Endothelial cell of umbilical vein (primary cell): ENCODE results near the gene TRPV2. TPM values are rescaled to one million over a fixed set of nuclear protein-coding genes. Genes with fewer than 3 reads are reported as not detected.

Source experiments
- BruUV-seq: library from RNA; stranded (reverse); fragments of 400-500 nt; replicated peaks from 2 replicates; lab custom pipeline; 2021; lab: Mats Ljungman, UMichigan
- CTCF ChIA-PET: fragments of 300-600, 350-600 bp; sonication (Branson Sonifier 250); formaldehyde crosslinking; loops from one replicate; lab custom pipeline; 2021; ENCODE audit warnings: antibody characterized with exemption, inconsistent platforms; lab: Charles Lee
- POLR2A ChIA-PET: fragments of 300-600, 350-600 bp; sonication (Branson Sonifier 250); formaldehyde crosslinking; loops from one replicate; lab custom pipeline; 2021; ENCODE audit warnings: antibody characterized with exemption, inconsistent platforms; lab: Charles Lee
- DNase-seq: peaks from one replicate; pipeline ENCODE4 v3.0.0-alpha.2; 2011; ENCODE audit warnings: low read depth, low spot score
- FAIRE-seq: peaks from 2 replicates; lab custom pipeline; 2011; peaks lifted over from hg19 to GRCh38; lab: Jason Lieb, UNC
- H2AFZ ChIP-seq: 2 replicates; pipeline ENCODE4 v1.6.0; 2012; ENCODE audit warnings: low read depth, low read length, control low read depth, inconsistent platforms
- H3K27ac ChIP-seq: 2 replicates; pipeline ENCODE4 v1.5.1; 2011; ENCODE audit warnings: low read depth, mild to moderate bottlenecking, control low read depth, low read length, moderate library complexity; ENCODE audit not compliant: insufficient read depth
- H3K27me3 ChIP-seq, 2 experiments: 2 replicates each; pipeline versions ENCODE4 v1.6.0 to v1.6.1; 2011; ENCODE audit warnings: low read length in 2 of 2, mixed read lengths in 1 of 2; ENCODE audit not compliant: control insufficient read depth in 2 of 2, insufficient read depth in 2 of 2
- H3K36me3 ChIP-seq, 2 experiments: 2 replicates in 1 of 2; 3 replicates in 1 of 2; pipeline ENCODE4 v1.5.1; 2011; ENCODE audit warnings: low read length in 2 of 2, mild to moderate bottlenecking in 1 of 2, moderate library complexity in 1 of 2; ENCODE audit not compliant: control insufficient read depth in 2 of 2, insufficient read depth in 2 of 2; ENCODE audit errors: extremely low read depth in 1 of 2
- H3K4me1 ChIP-seq: 3 replicates; pipeline ENCODE4 v1.5.1; 2011; ENCODE audit warnings: mild to moderate bottlenecking, low read length; ENCODE audit not compliant: control insufficient read depth, insufficient read depth; ENCODE audit errors: extremely low read depth
- H3K4me2 ChIP-seq: 2 replicates; pipeline ENCODE4 v1.6.1; 2011; ENCODE audit warnings: low read length, control low read depth, mixed read lengths; ENCODE audit not compliant: insufficient read depth
- H3K4me3 ChIP-seq, 3 experiments: fragments of 200-600 bp in 1 of 3; sonication (generic), shearing (Covaris generic) in 1 of 3; replicated peaks in 1 of 3; 2 replicates each; pipeline ENCODE4 v1.5.1; 2011 to 2016; ENCODE audit warnings: control low read depth in 3 of 3, low read length in 3 of 3, mild to moderate bottlenecking in 2 of 3, inconsistent platforms in 1 of 3, low read depth in 1 of 3, moderate library complexity in 1 of 3; ENCODE audit not compliant: insufficient read depth in 1 of 3
- H3K79me2 ChIP-seq: 2 replicates; pipeline ENCODE4 v1.6.0; 2012; ENCODE audit warnings: low read length, inconsistent platforms; ENCODE audit not compliant: control insufficient read depth, insufficient read depth
- H3K9ac ChIP-seq: replicated peaks from 2 replicates; pipeline ENCODE3; 2011; ENCODE audit warnings: low read length, control low read depth; ENCODE audit not compliant: insufficient read depth; ENCODE audit errors: extremely low read depth
- H3K9me1 ChIP-seq: replicated peaks from 3 replicates; pipeline ENCODE4 v1.6.0; 2011; ENCODE audit warnings: mild to moderate bottlenecking, low read length; ENCODE audit not compliant: control insufficient read depth, insufficient read depth; ENCODE audit errors: extremely low read depth
- H3K9me3 ChIP-seq: replicated peaks from 2 replicates; pipeline ENCODE4 v1.5.1; 2012; ENCODE audit warnings: low read length, inconsistent platforms; ENCODE audit not compliant: control insufficient read depth, insufficient read depth
- H4K20me1 ChIP-seq: replicated peaks from 2 replicates; pipeline ENCODE3; 2011; ENCODE audit warnings: mild to moderate bottlenecking, low read length; ENCODE audit not compliant: control insufficient read depth, insufficient read depth; ENCODE audit errors: extremely low read depth
- EZH2 ChIP-seq: IDR thresholded peaks from 2 replicates; pipeline ENCODE4 v1.6.1; 2012; ENCODE audit warnings: borderline replicate concordance, low read depth, mild to moderate bottlenecking, moderate library complexity, low read length, inconsistent platforms; ENCODE audit not compliant: severe bottlenecking
- FOS ChIP-seq: IDR thresholded peaks from 2 replicates; pipeline ENCODE4 v1.6.1; 2011; ENCODE audit warnings: mild to moderate bottlenecking, low read length, moderate library complexity, borderline replicate concordance; ENCODE audit not compliant: insufficient read depth
- GATA2 ChIP-seq: IDR thresholded peaks from 2 replicates; pipeline ENCODE4 v1.7.0; 2011; ENCODE audit warnings: low read depth, mild to moderate bottlenecking, moderate library complexity, mixed read lengths, low read length; ENCODE audit not compliant: insufficient read length, insufficient read depth
- JUN ChIP-seq: IDR thresholded peaks from 2 replicates; pipeline ENCODE4 v1.6.1; 2011; ENCODE audit warnings: borderline replicate concordance, low read depth; ENCODE audit not compliant: insufficient read length, insufficient read depth
- MYC ChIP-seq: IDR thresholded peaks from one replicate; pipeline ENCODE4 v1.6.1; 2011; ENCODE audit warnings: mild to moderate bottlenecking, low read depth, low read length
- POLR2A ChIP-seq: IDR thresholded peaks from 2 replicates; pipeline ENCODE4 v1.6.1; 2012; ENCODE audit warnings: low read depth, mild to moderate bottlenecking, control low read depth, low read length
- POLR2AphosphoS5 ChIP-seq: IDR thresholded peaks from 2 replicates; pipeline ENCODE4 v1.6.1; 2012; ENCODE audit warnings: low read depth, mild to moderate bottlenecking, control low read depth, low read length, moderate library complexity; ENCODE audit not compliant: insufficient read depth
- dilution Hi-C: fragments of 300-500 bp; cut with MboI; formaldehyde crosslinking; loops from one replicate; pipeline ENCODE4 v1.15.0; 2019; ENCODE audit warnings: low sequenced_read_pairs; ENCODE audit not compliant: extremely low pct_ligation_motif_present
- intact Hi-C: fragments of 100-400 bp; cut with micrococcal nuclease; formaldehyde crosslinking; loops from one replicate; pipeline ENCODE4 v1.10.0; 2022
- polyA plus RNA-seq, 4 experiments: library from polyadenylated mRNA; depleted of rRNA in 3 of 4; stranded (reverse) in 3 of 4; unstranded in 1 of 4; fragments of >200 nt; gene quantifications; 2 replicates each; pipeline versions ENCODE4 v1.2.1 to v1.2.3, GENCODE V29; 2011 to 2012; ENCODE audit warnings: missing spikeins in 1 of 4
- total RNA-seq: library from RNA; stranded (reverse); gene quantifications from 2 replicates; pipeline ENCODE4 v1.2.3, GENCODE V29; 2021
- TF ChIP-seq, protein P1 (sequence below), 2 donors: IDR thresholded peaks; 1 replicate in 1 of 2; 2 replicates in 1 of 2; pipeline ENCODE4 v1.5.1; 2011; ENCODE audit warnings: low read length in 2 of 2, mild to moderate bottlenecking in 2 of 2, moderate library complexity in 2 of 2, control low read depth in 1 of 2, inconsistent platforms in 1 of 2, low read depth in 1 of 2; ENCODE audit not compliant: insufficient read depth in 1 of 2; ENCODE audit errors: extremely low read depth in 1 of 2
- TF ChIP-seq, protein P2 (sequence below): IDR thresholded peaks from 2 replicates; pipeline ENCODE4 v1.6.1; 2011; ENCODE audit not compliant: insufficient read depth, insufficient read length

The TRPV2 gene
- total and polyA plus RNA-seq, 2 donors (not counting 3 experiments of a cell fraction or from before 2014, with no cell fraction given) = 4.2 to 10.6 TPM

DNA sequence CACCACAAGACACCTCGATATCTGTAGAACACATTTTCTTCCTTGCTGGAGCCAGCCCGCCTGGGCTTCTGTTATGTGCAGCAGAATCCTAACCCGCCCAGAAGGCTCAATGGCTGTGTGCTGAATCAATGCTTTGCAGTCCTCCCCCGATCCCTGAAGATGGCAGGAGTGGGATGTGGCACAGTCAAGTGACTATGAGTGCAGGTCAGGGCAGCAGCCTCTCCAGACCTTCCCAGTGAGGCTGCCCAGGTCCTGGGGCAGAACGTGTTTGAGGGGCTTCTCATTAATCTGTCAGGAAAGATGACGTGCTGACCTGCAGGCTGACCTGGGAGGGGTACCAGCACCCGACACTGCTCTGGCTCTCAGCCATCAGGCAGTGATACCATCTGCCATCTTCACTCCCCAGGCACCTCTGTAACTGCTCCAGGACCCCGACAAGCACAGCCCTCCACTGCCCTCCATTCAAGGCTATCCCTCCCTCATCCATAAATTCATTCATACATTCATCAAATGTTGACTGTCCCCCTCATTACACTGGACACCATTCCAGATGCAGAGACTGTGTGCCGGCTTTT, 41.5 kb downstream of the TRPV2 start:
- CTCF ChIA-PET = interaction anchor here (7.3 kb wide), 1 partner anchor 64 kb away, joined by 440 read pairs; no protein-coding TSS in a partner anchor
- Histone ChIP-seq H3K36me3 (no peaks in the 10 kb centered on the region), H3K9me1 (no peaks in the 10 kb centered on the region), H3K79me2 (no peaks in the 10 kb centered on the region), H3K4me1 (peaks cover 10% of the 10 kb centered on the region), H3K4me2 (no peak overlapping the region), H4K20me1 (no peaks in the 10 kb centered on the region), H3K27me3 (no peaks in the 10 kb centered on the region), H3K9ac (no peak overlapping the region), H3K9me3 (no peaks in the 10 kb centered on the region), H2AFZ (no peak overlapping the region), H3K27ac (no peak overlapping the region), H3K4me3 (no peak overlapping the region)
- FAIRE-seq (no peak), DNase-seq (no peak)
- POLR2A ChIA-PET = no interaction called here
- BruUV-seq = no TSS peak
- intact Hi-C loops = no loop called here
- dilution Hi-C loops = no loop called here
- no peak for TF ChIP-seq GATA2
- TF ChIP-seq FOS = no peak
- TF ChIP-seq, protein P1, sequence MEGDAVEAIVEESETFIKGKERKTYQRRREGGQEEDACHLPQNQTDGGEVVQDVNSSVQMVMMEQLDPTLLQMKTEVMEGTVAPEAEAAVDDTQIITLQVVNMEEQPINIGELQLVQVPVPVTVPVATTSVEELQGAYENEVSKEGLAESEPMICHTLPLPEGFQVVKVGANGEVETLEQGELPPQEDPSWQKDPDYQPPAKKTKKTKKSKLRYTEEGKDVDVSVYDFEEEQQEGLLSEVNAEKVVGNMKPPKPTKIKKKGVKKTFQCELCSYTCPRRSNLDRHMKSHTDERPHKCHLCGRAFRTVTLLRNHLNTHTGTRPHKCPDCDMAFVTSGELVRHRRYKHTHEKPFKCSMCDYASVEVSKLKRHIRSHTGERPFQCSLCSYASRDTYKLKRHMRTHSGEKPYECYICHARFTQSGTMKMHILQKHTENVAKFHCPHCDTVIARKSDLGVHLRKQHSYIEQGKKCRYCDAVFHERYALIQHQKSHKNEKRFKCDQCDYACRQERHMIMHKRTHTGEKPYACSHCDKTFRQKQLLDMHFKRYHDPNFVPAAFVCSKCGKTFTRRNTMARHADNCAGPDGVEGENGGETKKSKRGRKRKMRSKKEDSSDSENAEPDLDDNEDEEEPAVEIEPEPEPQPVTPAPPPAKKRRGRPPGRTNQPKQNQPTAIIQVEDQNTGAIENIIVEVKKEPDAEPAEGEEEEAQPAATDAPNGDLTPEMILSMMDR (IDR thresholded peaks at IDR 0.05; ENCODE audit: extremely low read depth in 1 of 2, insufficient read depth in 1 of 2, low read depth in 1 of 2, low read length in 2 of 2) = no peak
- no peak for TF ChIP-seq POLR2A
- TF ChIP-seq, protein P2, sequence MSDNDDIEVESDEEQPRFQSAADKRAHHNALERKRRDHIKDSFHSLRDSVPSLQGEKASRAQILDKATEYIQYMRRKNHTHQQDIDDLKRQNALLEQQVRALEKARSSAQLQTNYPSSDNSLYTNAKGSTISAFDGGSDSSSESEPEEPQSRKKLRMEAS = no peak
- no peak for TF ChIP-seq POLR2AphosphoS5
- TF ChIP-seq JUN = no peak
- no peak for TF ChIP-seq EZH2
- TF ChIP-seq MYC = no peak
